Measurements from ENCODE around the gene NXN. TPM values are rescaled to one million over a fixed set of nuclear protein-coding genes. Genes with fewer than 3 reads are reported as not detected.

Gene NXN
- polyA plus RNA-seq, 1 of the 3 experiments (the other 2 are of a cell fraction): 23.9 TPM

DNA sequence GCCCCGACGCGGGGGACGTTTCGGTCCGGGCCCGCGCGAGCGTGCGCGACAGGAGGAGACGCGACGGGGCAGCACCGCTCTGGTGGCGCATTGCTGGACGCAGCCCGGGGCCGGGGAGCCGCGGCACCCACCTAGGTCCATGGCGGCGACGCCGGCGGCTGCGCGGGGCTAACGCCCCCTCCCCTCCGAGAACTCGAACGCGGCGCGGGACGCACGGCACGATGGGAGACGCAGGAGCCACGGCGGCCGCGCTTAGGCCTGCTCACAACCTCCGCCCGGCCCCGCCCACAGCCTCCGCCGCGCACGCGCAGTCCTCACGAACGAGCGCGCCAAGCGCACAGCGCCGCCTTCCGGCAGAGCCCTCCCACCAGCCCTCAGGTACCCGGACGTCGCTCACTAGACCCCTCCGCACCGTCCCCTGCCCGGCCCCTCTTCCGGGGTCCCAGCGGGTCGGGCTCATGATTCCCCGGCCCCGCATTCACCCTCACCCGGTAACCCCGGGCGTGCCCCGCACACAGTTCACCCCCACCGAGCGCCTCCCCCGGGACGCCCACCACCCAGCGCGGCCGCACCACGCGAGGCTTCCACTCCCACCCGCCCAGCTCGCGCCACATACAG, 227.5 kb downstream of the NXN start, which contains the start of gene GEMIN4:
GEMIN4 (minus strand) TSS at position 263 of the 618 bp plus-strand sequence; CDS start at position 141, 122 bp downstream.
- Histone ChIP-seq H3K9me2 (no peaks in the 10 kb centered on the region), H3K27me3 (ENCODE audit: insufficient read depth) (no peaks in the 10 kb centered on the region), H3K4me1 (ENCODE audit: control insufficient read depth in 1 of 2, insufficient read depth in 2 of 2, low read depth in 1 of 2, low read length in 1 of 2) (peaks cover 5 to 18% of the 10 kb centered on the region in 2 experiments; a peak in 2 of 4 replicates), H3K9me3 (no peaks in the 10 kb centered on the region), H3K9ac (peak within 1 kb of the TSS; percentile 87), H3K4me3 (ENCODE audit: low read depth in 2 of 2, low read length in 1 of 2) (peak within 1 kb of the TSS; percentile 77 to 84), H3F3A (replicated peaks; ENCODE audit: insufficient read depth) (peaks cover 25% of the 10 kb centered on the region), H3K36me3 (replicated peaks in 1 of 2; ENCODE audit: control insufficient read depth in 1 of 2, insufficient read depth in 2 of 2, low read length in 1 of 2) (peaks cover 11 to 17% of the 10 kb centered on the region in 2 experiments), H3K27ac (ENCODE audit: low read depth in 2 of 2, low read length in 1 of 2) (peak within 1 kb of the TSS in 1 of 2 experiments; percentile 62; a peak in 1 of 4 replicates), H3K79me2 (ENCODE audit: insufficient read depth) (peaks cover 33% of the 10 kb centered on the region), H3K4me2 (peak within 1 kb of the TSS; percentile 95), H4K20me1 (ENCODE audit: insufficient read depth) (no peaks in the 10 kb centered on the region), H2AFZ (ENCODE audit: low read depth) (peak within 1 kb of the TSS; percentile 95; the same call in 1 of the 2 replicates)
- POLR2A ChIA-PET: interaction anchor here (0.8 to 1.0 kb wide), 2 partner anchors 19 to 30 kb away, joined by 3 to 4 read pairs; partner anchors contain the start of genes GLOD4 and MRM3
- 0% methylated on average over 10 of the region's 87 CpGs for WGBS (ENCODE audit: low lambda C conversion rate)
- CTCF ChIA-PET: interaction anchor here (0.7 to 2.5 kb wide), 15 partner anchors 9 to 340 kb away, joined by 3 to 13 read pairs (median 4); partner anchors contain the start of genes GLOD4, MRM3, TIMM22 and VPS53
- peak; percentile 99 for DNase-seq
- TF ChIP-seq TAF1 (IDR thresholded peaks at IDR 0.05; ENCODE audit: borderline replicate concordance, low read depth, low read length) (peak; percentile 58; the same call in 1 of the 2 replicates), MXI1 (IDR thresholded peaks at IDR 0.05; ENCODE audit: low read depth, low read length) (peak; percentile 74), NFIC (IDR thresholded peaks at IDR 0.05; ENCODE audit: borderline replicate concordance) (no peak), TCF12 (IDR thresholded peaks at IDR 0.05) (no peak), IRF3 (IDR thresholded peaks at IDR 0.05; ENCODE audit: low read depth, low read length) (no peak), MEF2A (IDR thresholded peaks at IDR 0.05; ENCODE audit: borderline replicate concordance, low read depth) (no peak), TEAD4 (IDR thresholded peaks at IDR 0.05; ENCODE audit: borderline replicate concordance, insufficient read depth) (no peak), FOSL2 (IDR thresholded peaks at IDR 0.05; ENCODE audit: borderline replicate concordance, low read depth) (no peak), GABPA (IDR thresholded peaks at IDR 0.05; ENCODE audit: low read depth) (no peak), FOXJ3 (CRISPR knock-in tag; IDR thresholded peaks at IDR 0.05) (peak; percentile 54; the same call in 1 of the 2 replicates), RXRA (IDR thresholded peaks at IDR 0.05; ENCODE audit: borderline replicate concordance, low read depth) (no peak), CHD2 (IDR thresholded peaks at IDR 0.05; ENCODE audit: low read length, partially characterized antibody) (peak; percentile 76), CTCF (IDR thresholded peaks at IDR 0.05) (peak; percentile 87), GATA2 (CRISPR knock-in tag; IDR thresholded peaks at IDR 0.05) (no peak), EP300 (IDR thresholded peaks at IDR 0.05; ENCODE audit: borderline replicate concordance in 1 of 2, low read depth in 1 of 2, low read length in 1 of 2) (no peak), RFX5 (IDR thresholded peaks at IDR 0.05; ENCODE audit: low read length) (no peak), USF1 (IDR thresholded peaks at IDR 0.05; ENCODE audit: borderline replicate concordance, low read depth) (no peak), EZH2phosphoT487 (IDR thresholded peaks at IDR 0.05; ENCODE audit: borderline replicate concordance, low read depth) (no peak), RCOR1 (IDR thresholded peaks at IDR 0.05; ENCODE audit: low read length) (no peak), JUND (IDR thresholded peaks at IDR 0.05) (no peak), POLR2AphosphoS5 (IDR thresholded peaks at IDR 0.05; ENCODE audit: low read depth, low read length) (peak; percentile 69)
- TF ChIP-seq, protein P1, sequence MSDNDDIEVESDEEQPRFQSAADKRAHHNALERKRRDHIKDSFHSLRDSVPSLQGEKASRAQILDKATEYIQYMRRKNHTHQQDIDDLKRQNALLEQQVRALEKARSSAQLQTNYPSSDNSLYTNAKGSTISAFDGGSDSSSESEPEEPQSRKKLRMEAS (IDR thresholded peaks at IDR 0.05; ENCODE audit: low read depth): no peak
- TF ChIP-seq, protein P2, sequence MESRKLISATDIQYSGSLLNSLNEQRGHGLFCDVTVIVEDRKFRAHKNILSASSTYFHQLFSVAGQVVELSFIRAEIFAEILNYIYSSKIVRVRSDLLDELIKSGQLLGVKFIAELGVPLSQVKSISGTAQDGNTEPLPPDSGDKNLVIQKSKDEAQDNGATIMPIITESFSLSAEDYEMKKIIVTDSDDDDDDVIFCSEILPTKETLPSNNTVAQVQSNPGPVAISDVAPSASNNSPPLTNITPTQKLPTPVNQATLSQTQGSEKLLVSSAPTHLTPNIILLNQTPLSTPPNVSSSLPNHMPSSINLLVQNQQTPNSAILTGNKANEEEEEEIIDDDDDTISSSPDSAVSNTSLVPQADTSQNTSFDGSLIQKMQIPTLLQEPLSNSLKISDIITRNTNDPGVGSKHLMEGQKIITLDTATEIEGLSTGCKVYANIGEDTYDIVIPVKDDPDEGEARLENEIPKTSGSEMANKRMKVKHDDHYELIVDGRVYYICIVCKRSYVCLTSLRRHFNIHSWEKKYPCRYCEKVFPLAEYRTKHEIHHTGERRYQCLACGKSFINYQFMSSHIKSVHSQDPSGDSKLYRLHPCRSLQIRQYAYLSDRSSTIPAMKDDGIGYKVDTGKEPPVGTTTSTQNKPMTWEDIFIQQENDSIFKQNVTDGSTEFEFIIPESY (IDR thresholded peaks at IDR 0.05; ENCODE audit: borderline replicate concordance, low read depth): no peak
